Caco-2 (cell line): Measurements from ENCODE around the gene POU1F1. TPM values are rescaled to one million over a fixed set of nuclear protein-coding genes. Genes with fewer than 3 reads are reported as not detected.

Source experiments
- BruUV-seq: library from RNA; stranded (reverse); fragments of 400-500 nt; replicated peaks from 2 replicates; lab custom pipeline; 2021; lab: Mats Ljungman, UMichigan
- CTCF ChIA-PET: fragments of 300-600 bp; sonication (Branson Sonifier 250); formaldehyde crosslinking; loops from one replicate; lab custom pipeline; 2022; ENCODE audit warnings: antibody characterized with exemption; lab: Charles Lee
- POLR2A ChIA-PET: fragments of 300-600 bp; sonication (Branson Sonifier 250); formaldehyde crosslinking; loops from one replicate; lab custom pipeline; 2022; ENCODE audit warnings: antibody characterized with exemption; lab: Charles Lee
- DNase-seq, 2 experiments: peaks; one replicate each; pipeline versions ENCODE4 v3.0.0 to v3.0.0-alpha.2; 2020 to 2022
- H3K27me3 ChIP-seq: replicated peaks from 2 replicates; pipeline ENCODE4 v1.6.0; 2011; ENCODE audit warnings: low read length; ENCODE audit not compliant: control insufficient read depth, insufficient read depth
- H3K36me3 ChIP-seq: 2 replicates; pipeline ENCODE4 v1.5.1; 2011; ENCODE audit warnings: low read length; ENCODE audit not compliant: control insufficient read depth, insufficient read depth
- H3K4me1 ChIP-seq: fragments of 250-450 bp; sonication (Bioruptor Pico); 2 replicates; pipeline ENCODE4 v1.5.1; 2020; ENCODE audit warnings: mild to moderate bottlenecking
- H3K4me3 ChIP-seq: 2 replicates; pipeline ENCODE4 v1.5.1; 2011; ENCODE audit warnings: low read depth, mild to moderate bottlenecking, control low read depth, low read length
- H3K9me3 ChIP-seq: fragments of 250-450 bp; sonication (Bioruptor Pico); 2 replicates; pipeline ENCODE4 v1.5.1; 2020; ENCODE audit warnings: mild to moderate bottlenecking, moderate library complexity
- H3K27ac Mint-ChIP-seq: one replicate; pipeline ENCODE4 v1.8.0; 2022; ENCODE audit warnings: mixed read lengths; ENCODE audit not compliant: unreplicated experiment
- H3K27me3 Mint-ChIP-seq: one replicate; pipeline ENCODE4 v1.8.0; 2022; ENCODE audit warnings: mixed read lengths; ENCODE audit not compliant: insufficient read depth, unreplicated experiment
- H3K36me3 Mint-ChIP-seq: one replicate; pipeline ENCODE4 v1.8.0; 2022; ENCODE audit warnings: mild to moderate bottlenecking, mixed read lengths; ENCODE audit not compliant: insufficient read depth, unreplicated experiment
- H3K4me1 Mint-ChIP-seq: one replicate; pipeline ENCODE4 v1.8.0; 2022; ENCODE audit warnings: low read depth, mixed read lengths; ENCODE audit not compliant: unreplicated experiment
- H3K4me3 Mint-ChIP-seq: one replicate; pipeline ENCODE4 v1.8.0; 2022; ENCODE audit warnings: mild to moderate bottlenecking, moderate library complexity, mixed read lengths; ENCODE audit not compliant: unreplicated experiment
- H3K9me3 Mint-ChIP-seq: one replicate; pipeline ENCODE4 v1.8.0; 2022; ENCODE audit warnings: mixed read lengths; ENCODE audit not compliant: unreplicated experiment
- CTCF ChIP-seq, 2 experiments: fragments of 200-600 bp in 1 of 2; IDR thresholded peaks; 1 replicate in 1 of 2; 2 replicates in 1 of 2; pipeline versions ENCODE4 v1.5.1 to v1.8.0; 2011 to 2022; ENCODE audit warnings: antibody characterized with exemption in 1 of 2, control low read depth in 1 of 2, inconsistent platforms in 1 of 2, low read depth in 1 of 2, low read length in 1 of 2, mild to moderate bottlenecking in 1 of 2, moderate library complexity in 1 of 2; ENCODE audit not compliant: insufficient read depth in 1 of 2, severe bottlenecking in 1 of 2, unreplicated experiment in 1 of 2
- intact Hi-C: fragments of 100-400 bp; cut with micrococcal nuclease; formaldehyde crosslinking; loops from one replicate; pipeline ENCODE4 v1.10.0; 2022; ENCODE audit not compliant: unreplicated experiment
- total RNA-seq: library from RNA; stranded (reverse); gene quantifications from 2 replicates; pipeline ENCODE4 v1.2.3, GENCODE V29; 2022

The POU1F1 gene
- total RNA-seq, 1 experiment from 2014 or later: not detected

GRCh38 chr3:87270908-87271700 is 5.3 kb downstream of the POU1F1 start:
- Histone ChIP-seq H3K36me3 (no peaks in the 10 kb centered on the region), H3K27me3 (no peaks in the 10 kb centered on the region), H3K4me1 (no peaks in the 10 kb centered on the region), H3K4me3 (no peak overlapping the region), H3K9me3 (no peaks in the 10 kb centered on the region)
- BruUV-seq: no TSS peak
- TF ChIP-seq CTCF (IDR thresholded peaks at IDR 0.05; ENCODE audit: insufficient read depth in 1 of 2, low read depth in 1 of 2, low read length in 1 of 2, severe bottlenecking in 1 of 2, unreplicated experiment in 1 of 2): no peak
- H3K9me3 Mint-ChIP-seq: no peaks in the 10 kb centered on the region
- no peak for DNase-seq
- ChIA-PET CTCF (interaction anchor here (0.6 kb wide), 1 partner anchor 629 kb away, joined by 3 read pairs; no protein-coding TSS in a partner anchor), POLR2A (no interaction called here)
- intact Hi-C loops: no loop called here
- no peaks in the 10 kb centered on the region for H3K27me3 Mint-ChIP-seq
- no peaks in the 10 kb centered on the region for H3K36me3 Mint-ChIP-seq
- H3K27ac Mint-ChIP-seq: no peak overlapping the region
- no peaks in the 10 kb centered on the region for H3K4me1 Mint-ChIP-seq
- H3K4me3 Mint-ChIP-seq: no peak overlapping the region

- no peaks in the 10 kb centered on the region for H3K27me3 Mint-ChIP-seq
- Histone ChIP-seq H3K9me3 (no peaks in the 10 kb centered on the region), H3K4me1 (no peaks in the 10 kb centered on the region), H3K4me3 (no peak overlapping the region), H3K27me3 (no peaks in the 10 kb centered on the region), H3K36me3 (no peaks in the 10 kb centered on the region)
- intact Hi-C loops: no loop called here
- H3K36me3 Mint-ChIP-seq: no peaks in the 10 kb centered on the region
- no peaks in the 10 kb centered on the region for H3K9me3 Mint-ChIP-seq
- no peaks in the 10 kb centered on the region for H3K4me1 Mint-ChIP-seq
- no peak overlapping the region for H3K27ac Mint-ChIP-seq
- ChIA-PET CTCF (no interaction called here), POLR2A (no interaction called here)
- TF ChIP-seq CTCF (IDR thresholded peaks at IDR 0.05; ENCODE audit: insufficient read depth in 1 of 2, low read depth in 1 of 2, low read length in 1 of 2, severe bottlenecking in 1 of 2, unreplicated experiment in 1 of 2): no peak
- no peak for DNase-seq
- BruUV-seq: no TSS peak
- H3K4me3 Mint-ChIP-seq: no peak overlapping the region
Observed at GRCh38 chr3:87269723-87270122, 6.7 kb downstream of the POU1F1 start.

GRCh38 chr3:87268646-87269211 is 7.7 kb downstream of the POU1F1 start:
- Mint-ChIP-seq H3K4me3 (no peak overlapping the region), H3K4me1 (no peaks in the 10 kb centered on the region), H3K36me3 (no peaks in the 10 kb centered on the region), H3K9me3 (no peaks in the 10 kb centered on the region), H3K27ac (no peak overlapping the region), H3K27me3 (no peaks in the 10 kb centered on the region)
- Histone ChIP-seq H3K27me3 (no peaks in the 10 kb centered on the region), H3K36me3 (no peaks in the 10 kb centered on the region), H3K4me3 (no peak overlapping the region), H3K9me3 (no peaks in the 10 kb centered on the region), H3K4me1 (no peaks in the 10 kb centered on the region)
- no TSS peak for BruUV-seq
- intact Hi-C loops: no loop called here
- ChIA-PET POLR2A (no interaction called here), CTCF (no interaction called here)
- no peak for DNase-seq
- TF ChIP-seq CTCF (IDR thresholded peaks at IDR 0.05; ENCODE audit: insufficient read depth in 1 of 2, low read depth in 1 of 2, low read length in 1 of 2, severe bottlenecking in 1 of 2, unreplicated experiment in 1 of 2): no peak
